ENCODE measurements around the gene CD226.

The CD226 gene

GRCh38 chr18:69819460-69819859 is 128.2 kb downstream of the CD226 start:
- no peak for DNase-seq
- WGBS (ENCODE audit: insufficient coverage), result 83% methylated on average over 1 of the region's 2 CpGs
- ChIA-PET POLR2A (no interaction called here), CTCF (no interaction called here)
- Histone ChIP-seq H3K27ac (ENCODE audit: insufficient read depth in 1 of 2, low read depth in 1 of 2, low read length in 2 of 2, poor library complexity in 1 of 2, severe bottlenecking in 2 of 2) (no peak overlapping the region), H3K36me3 (ENCODE audit: control insufficient read depth in 4 of 4, insufficient read depth in 4 of 4, low read length in 3 of 4) (no peaks in the 10 kb centered on the region), H3K4me3 (ENCODE audit: control insufficient read depth in 1 of 7, extremely low read depth in 1 of 7, insufficient read depth in 4 of 7, low read depth in 2 of 7, low read length in 6 of 7) (no peak overlapping the region), H3K4me1 (ENCODE audit: control extremely low read depth in 1 of 4, control insufficient read depth in 4 of 4, insufficient read depth in 4 of 4, low read length in 3 of 4) (no peaks in the 10 kb centered on the region), H3K9me3 (ENCODE audit: control extremely low read depth in 1 of 5, control insufficient read depth in 4 of 5, insufficient read depth in 2 of 5, low read depth in 1 of 5, low read length in 4 of 5) (peaks cover 0 to 4% (median 0%) of the 10 kb centered on the region in 5 experiments), H3K27me3 (replicated peaks in 2 of 5; ENCODE audit: control insufficient read depth in 4 of 5, insufficient read depth in 5 of 5, low read length in 4 of 5) (no peaks in the 10 kb centered on the region)

GRCh38 chr18:69817335-69817940 is 130.2 kb downstream of the CD226 start:
- Histone ChIP-seq H3K4me1 (ENCODE audit: control extremely low read depth in 1 of 4, control insufficient read depth in 4 of 4, insufficient read depth in 4 of 4, low read length in 3 of 4) (no peaks in the 10 kb centered on the region), H3K36me3 (ENCODE audit: control insufficient read depth in 4 of 4, insufficient read depth in 4 of 4, low read length in 3 of 4) (no peaks in the 10 kb centered on the region), H3K27me3 (replicated peaks in 2 of 5; ENCODE audit: control insufficient read depth in 4 of 5, insufficient read depth in 5 of 5, low read length in 4 of 5) (no peaks in the 10 kb centered on the region), H3K27ac (ENCODE audit: insufficient read depth in 1 of 2, low read depth in 1 of 2, low read length in 2 of 2, poor library complexity in 1 of 2, severe bottlenecking in 2 of 2) (no peak overlapping the region), H3K9me3 (ENCODE audit: control extremely low read depth in 1 of 5, control insufficient read depth in 4 of 5, insufficient read depth in 2 of 5, low read depth in 1 of 5, low read length in 4 of 5) (peaks cover 0 to 4% (median 0%) of the 10 kb centered on the region in 5 experiments), H3K4me3 (ENCODE audit: control insufficient read depth in 1 of 7, extremely low read depth in 1 of 7, insufficient read depth in 4 of 7, low read depth in 2 of 7, low read length in 6 of 7) (no peak overlapping the region)
- CTCF ChIA-PET, result no interaction called here
- POLR2A ChIA-PET, result no interaction called here
- no peak for DNase-seq
- WGBS (ENCODE audit: insufficient coverage), result 88% methylated on average over 3 of the region's 5 CpGs

GRCh38 chr18:69814861-69815385 is 132.8 kb downstream of the CD226 start:
- DNase-seq, result no peak
- CTCF ChIA-PET, result no interaction called here
- no peak overlapping the region for H3K27ac ChIP-seq (ENCODE audit: insufficient read depth in 1 of 2, low read depth in 1 of 2, low read length in 2 of 2, poor library complexity in 1 of 2, severe bottlenecking in 2 of 2)
- H3K36me3 ChIP-seq (ENCODE audit: control insufficient read depth in 4 of 4, insufficient read depth in 4 of 4, low read length in 3 of 4), result no peaks in the 10 kb centered on the region
- H3K9me3 ChIP-seq (ENCODE audit: control extremely low read depth in 1 of 5, control insufficient read depth in 4 of 5, insufficient read depth in 2 of 5, low read depth in 1 of 5, low read length in 4 of 5), result peaks cover 0 to 1% (median 0%) of the 10 kb centered on the region in 5 experiments
- POLR2A ChIA-PET, result no interaction called here
- no peaks in the 10 kb centered on the region for H3K27me3 ChIP-seq (replicated peaks in 2 of 5; ENCODE audit: control insufficient read depth in 4 of 5, insufficient read depth in 5 of 5, low read length in 4 of 5)
- 100% methylated on average over 2 of the region's 4 CpGs for WGBS (ENCODE audit: insufficient coverage)
- H3K4me1 ChIP-seq (ENCODE audit: control extremely low read depth in 1 of 4, control insufficient read depth in 4 of 4, insufficient read depth in 4 of 4, low read length in 3 of 4), result no peaks in the 10 kb centered on the region
- H3K4me3 ChIP-seq (ENCODE audit: control insufficient read depth in 1 of 7, extremely low read depth in 1 of 7, insufficient read depth in 4 of 7, low read depth in 2 of 7, low read length in 6 of 7), result no peak overlapping the region

GRCh38 chr18:69813559-69813958 is 134.1 kb downstream of the CD226 start:
- POLR2A ChIA-PET, result no interaction called here
- Histone ChIP-seq H3K27me3 (replicated peaks in 2 of 5; ENCODE audit: control insufficient read depth in 4 of 5, insufficient read depth in 5 of 5, low read length in 4 of 5) (no peaks in the 10 kb centered on the region), H3K27ac (ENCODE audit: insufficient read depth in 1 of 2, low read depth in 1 of 2, low read length in 2 of 2, poor library complexity in 1 of 2, severe bottlenecking in 2 of 2) (no peak overlapping the region), H3K9me3 (ENCODE audit: control extremely low read depth in 1 of 5, control insufficient read depth in 4 of 5, insufficient read depth in 2 of 5, low read depth in 1 of 5, low read length in 4 of 5) (no peaks in the 10 kb centered on the region), H3K36me3 (ENCODE audit: control insufficient read depth in 4 of 4, insufficient read depth in 4 of 4, low read length in 3 of 4) (no peaks in the 10 kb centered on the region), H3K4me3 (ENCODE audit: control insufficient read depth in 1 of 7, extremely low read depth in 1 of 7, insufficient read depth in 4 of 7, low read depth in 2 of 7, low read length in 6 of 7) (no peak overlapping the region), H3K4me1 (ENCODE audit: control extremely low read depth in 1 of 4, control insufficient read depth in 4 of 4, insufficient read depth in 4 of 4, low read length in 3 of 4) (no peaks in the 10 kb centered on the region)
- no CpG with 5 or more reads among the region's 1 CpG for WGBS (ENCODE audit: insufficient coverage)
- CTCF ChIA-PET, result interaction anchor here (0.7 kb wide), 1 partner anchor 15 kb away, joined by 3 read pairs; no protein-coding TSS in a partner anchor
- no peak for DNase-seq

GRCh38 chr18:69808399-69808798 is 139.3 kb downstream of the CD226 start:
- no peak overlapping the region for H3K4me3 ChIP-seq (ENCODE audit: control insufficient read depth in 1 of 7, extremely low read depth in 1 of 7, insufficient read depth in 4 of 7, low read depth in 2 of 7, low read length in 6 of 7)
- H3K27ac ChIP-seq (ENCODE audit: insufficient read depth in 1 of 2, low read depth in 1 of 2, low read length in 2 of 2, poor library complexity in 1 of 2, severe bottlenecking in 2 of 2), result no peak overlapping the region
- no peaks in the 10 kb centered on the region for H3K36me3 ChIP-seq (ENCODE audit: control insufficient read depth in 4 of 4, insufficient read depth in 4 of 4, low read length in 3 of 4)
- no CpG with 5 or more reads among the region's 2 CpGs for WGBS (ENCODE audit: insufficient coverage)
- no peak for DNase-seq
- no peaks in the 10 kb centered on the region for H3K27me3 ChIP-seq (replicated peaks in 2 of 5; ENCODE audit: control insufficient read depth in 4 of 5, insufficient read depth in 5 of 5, low read length in 4 of 5)
- H3K9me3 ChIP-seq (ENCODE audit: control extremely low read depth in 1 of 5, control insufficient read depth in 4 of 5, insufficient read depth in 2 of 5, low read depth in 1 of 5, low read length in 4 of 5), result no peaks in the 10 kb centered on the region
- no peaks in the 10 kb centered on the region for H3K4me1 ChIP-seq (ENCODE audit: control extremely low read depth in 1 of 4, control insufficient read depth in 4 of 4, insufficient read depth in 4 of 4, low read length in 3 of 4)
- ChIA-PET CTCF (no interaction called here), POLR2A (no interaction called here)

- ChIA-PET POLR2A (no interaction called here), CTCF (interaction anchor here (0.6 kb wide), 1 partner anchor 624 kb away, joined by 3 read pairs; no protein-coding TSS in a partner anchor)
- WGBS (ENCODE audit: insufficient coverage), result 95% methylated on average over 3 of the region's 5 CpGs
- Histone ChIP-seq H3K27me3 (replicated peaks in 2 of 5; ENCODE audit: control insufficient read depth in 4 of 5, insufficient read depth in 5 of 5, low read length in 4 of 5) (no peaks in the 10 kb centered on the region), H3K36me3 (ENCODE audit: control insufficient read depth in 4 of 4, insufficient read depth in 4 of 4, low read length in 3 of 4) (no peaks in the 10 kb centered on the region), H3K4me3 (ENCODE audit: control insufficient read depth in 1 of 7, extremely low read depth in 1 of 7, insufficient read depth in 4 of 7, low read depth in 2 of 7, low read length in 6 of 7) (no peak overlapping the region), H3K27ac (ENCODE audit: insufficient read depth in 1 of 2, low read depth in 1 of 2, low read length in 2 of 2, poor library complexity in 1 of 2, severe bottlenecking in 2 of 2) (no peak overlapping the region), H3K9me3 (ENCODE audit: control extremely low read depth in 1 of 5, control insufficient read depth in 4 of 5, insufficient read depth in 2 of 5, low read depth in 1 of 5, low read length in 4 of 5) (no peaks in the 10 kb centered on the region), H3K4me1 (ENCODE audit: control extremely low read depth in 1 of 4, control insufficient read depth in 4 of 4, insufficient read depth in 4 of 4, low read length in 3 of 4) (no peaks in the 10 kb centered on the region)
- DNase-seq, result no peak
These were observed 142.7 kb downstream of the CD226 start for GRCh38 chr18:69804776-69805501.
